ENCODE results near the gene AGAP1.

- TF ChIP-seq, protein P1, sequence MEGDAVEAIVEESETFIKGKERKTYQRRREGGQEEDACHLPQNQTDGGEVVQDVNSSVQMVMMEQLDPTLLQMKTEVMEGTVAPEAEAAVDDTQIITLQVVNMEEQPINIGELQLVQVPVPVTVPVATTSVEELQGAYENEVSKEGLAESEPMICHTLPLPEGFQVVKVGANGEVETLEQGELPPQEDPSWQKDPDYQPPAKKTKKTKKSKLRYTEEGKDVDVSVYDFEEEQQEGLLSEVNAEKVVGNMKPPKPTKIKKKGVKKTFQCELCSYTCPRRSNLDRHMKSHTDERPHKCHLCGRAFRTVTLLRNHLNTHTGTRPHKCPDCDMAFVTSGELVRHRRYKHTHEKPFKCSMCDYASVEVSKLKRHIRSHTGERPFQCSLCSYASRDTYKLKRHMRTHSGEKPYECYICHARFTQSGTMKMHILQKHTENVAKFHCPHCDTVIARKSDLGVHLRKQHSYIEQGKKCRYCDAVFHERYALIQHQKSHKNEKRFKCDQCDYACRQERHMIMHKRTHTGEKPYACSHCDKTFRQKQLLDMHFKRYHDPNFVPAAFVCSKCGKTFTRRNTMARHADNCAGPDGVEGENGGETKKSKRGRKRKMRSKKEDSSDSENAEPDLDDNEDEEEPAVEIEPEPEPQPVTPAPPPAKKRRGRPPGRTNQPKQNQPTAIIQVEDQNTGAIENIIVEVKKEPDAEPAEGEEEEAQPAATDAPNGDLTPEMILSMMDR (IDR thresholded peaks at IDR 0.05), result no peak
- TF ChIP-seq POLR2A (IDR thresholded peaks at IDR 0.05), result no peak
Observed at GRCh38 chr2:235511187-235511661, 17.4 kb downstream of the AGAP1 start.
